GM10266 (cell line): ENCODE results near the gene LTA4H.

Experiments used
- DNase-seq: peaks from one replicate; pipeline ENCODE4 v3.0.0; 2012; ENCODE audit errors: extremely low spot score
- TF ChIP-seq, protein P1 (sequence below): IDR thresholded peaks from 2 replicates; pipeline ENCODE4 v1.5.1; 2012; ENCODE audit warnings: mild to moderate bottlenecking, low read depth; ENCODE audit not compliant: control insufficient read depth, insufficient read depth; ENCODE audit errors: missing control alignments

The LTA4H gene

DNA sequence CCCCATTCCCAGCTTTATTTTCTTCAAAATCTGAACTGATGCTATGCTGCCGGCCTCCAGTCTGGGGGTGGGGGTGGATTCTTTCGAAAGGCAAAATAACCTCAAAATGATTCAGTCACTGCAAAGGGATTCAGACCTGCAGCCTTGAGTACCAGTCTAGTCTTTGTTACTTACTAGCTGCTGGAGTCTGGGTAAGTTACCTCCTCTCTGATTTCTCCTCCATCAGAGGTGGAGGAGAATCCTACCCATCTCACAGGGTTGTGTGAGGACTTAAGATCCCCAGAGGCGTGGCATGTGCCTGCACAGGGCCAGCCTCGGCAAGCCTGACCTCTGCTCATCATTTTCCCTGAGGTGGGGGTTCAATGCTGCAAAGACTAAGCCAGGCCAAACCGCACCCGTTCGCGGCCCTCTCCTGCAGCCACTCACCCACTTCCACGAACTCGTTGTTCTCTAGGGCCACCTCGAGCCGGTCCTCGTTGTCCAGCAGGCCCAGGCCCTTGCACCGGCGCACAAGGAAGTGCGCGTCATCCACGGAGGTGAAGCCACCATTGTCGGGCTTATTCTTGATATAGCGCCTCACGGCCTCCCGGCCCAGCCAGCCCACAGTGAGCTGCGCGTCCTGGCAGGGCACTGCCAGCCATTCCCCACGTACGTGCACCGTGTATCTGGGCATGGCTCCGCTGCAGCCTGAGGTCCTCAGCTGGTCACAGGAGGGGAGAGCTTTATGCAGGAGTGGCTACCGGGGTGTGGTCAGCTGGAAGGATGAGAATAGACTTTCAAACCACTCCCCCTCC, 40.0 kb downstream of the LTA4H start:
- no peak for DNase-seq
- TF ChIP-seq, protein P1, sequence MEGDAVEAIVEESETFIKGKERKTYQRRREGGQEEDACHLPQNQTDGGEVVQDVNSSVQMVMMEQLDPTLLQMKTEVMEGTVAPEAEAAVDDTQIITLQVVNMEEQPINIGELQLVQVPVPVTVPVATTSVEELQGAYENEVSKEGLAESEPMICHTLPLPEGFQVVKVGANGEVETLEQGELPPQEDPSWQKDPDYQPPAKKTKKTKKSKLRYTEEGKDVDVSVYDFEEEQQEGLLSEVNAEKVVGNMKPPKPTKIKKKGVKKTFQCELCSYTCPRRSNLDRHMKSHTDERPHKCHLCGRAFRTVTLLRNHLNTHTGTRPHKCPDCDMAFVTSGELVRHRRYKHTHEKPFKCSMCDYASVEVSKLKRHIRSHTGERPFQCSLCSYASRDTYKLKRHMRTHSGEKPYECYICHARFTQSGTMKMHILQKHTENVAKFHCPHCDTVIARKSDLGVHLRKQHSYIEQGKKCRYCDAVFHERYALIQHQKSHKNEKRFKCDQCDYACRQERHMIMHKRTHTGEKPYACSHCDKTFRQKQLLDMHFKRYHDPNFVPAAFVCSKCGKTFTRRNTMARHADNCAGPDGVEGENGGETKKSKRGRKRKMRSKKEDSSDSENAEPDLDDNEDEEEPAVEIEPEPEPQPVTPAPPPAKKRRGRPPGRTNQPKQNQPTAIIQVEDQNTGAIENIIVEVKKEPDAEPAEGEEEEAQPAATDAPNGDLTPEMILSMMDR: no peak

DNA sequence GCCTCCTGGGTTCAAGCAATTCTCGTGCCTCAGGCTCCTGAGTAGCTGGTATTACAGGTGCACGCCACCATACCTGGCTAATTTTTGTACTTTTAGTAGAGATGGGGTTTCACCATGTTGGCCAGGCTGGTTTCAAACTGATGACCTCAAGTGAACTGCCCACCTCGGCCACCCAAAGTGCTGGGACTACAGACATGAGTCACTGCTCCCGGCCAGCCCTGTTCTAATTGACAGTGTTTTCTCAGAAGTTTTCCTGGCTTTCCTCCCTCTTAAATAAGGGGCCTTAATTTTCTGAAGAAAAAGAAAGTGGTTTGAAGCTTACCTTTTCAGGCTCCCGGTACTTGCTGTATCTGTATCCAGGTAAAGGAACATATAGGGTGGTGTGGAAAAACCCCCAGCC, 40.9 kb downstream of the LTA4H start:
- TF ChIP-seq, protein P1: no peak
- no peak for DNase-seq

DNA sequence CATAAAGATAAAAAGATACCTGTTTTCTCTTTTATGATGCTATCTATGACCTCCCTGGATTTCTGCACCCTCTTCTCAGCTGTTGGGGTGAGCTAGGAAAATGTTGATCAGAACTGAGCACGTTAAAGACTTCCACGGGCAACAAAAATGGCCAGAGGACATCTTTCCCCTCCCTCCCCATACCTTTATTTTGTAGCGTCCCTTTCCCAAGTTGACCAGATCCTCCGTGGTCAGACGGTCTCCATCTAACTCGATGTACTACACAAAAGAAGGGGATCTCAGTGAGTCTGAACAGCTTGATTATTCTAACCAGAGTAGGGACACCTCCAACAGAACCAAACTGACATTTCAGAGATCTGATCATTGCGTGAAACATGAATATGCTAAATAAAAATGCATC, 41.5 kb downstream of the LTA4H start:
- TF ChIP-seq, protein P1: no peak
- DNase-seq: no peak

DNA sequence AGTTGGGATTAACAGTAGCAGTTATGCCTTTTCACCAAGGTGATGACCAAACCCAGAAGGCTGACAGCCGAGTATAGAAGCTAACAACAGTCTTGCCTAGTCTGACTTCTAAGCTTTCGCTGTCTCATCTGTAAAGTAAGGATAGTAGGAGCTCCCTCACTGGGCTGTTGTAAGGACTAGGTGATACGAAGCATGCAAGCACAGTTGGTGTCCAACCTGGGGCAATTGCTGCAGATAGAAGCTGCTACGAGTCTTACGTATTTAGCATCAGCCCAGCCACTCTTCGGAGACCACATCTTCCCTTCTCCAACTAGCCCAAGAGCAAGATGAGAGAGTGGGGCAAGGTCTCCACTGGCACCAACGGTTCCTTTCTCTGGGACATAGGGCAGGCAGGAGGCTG, 45.3 kb downstream of the LTA4H start:
- no peak for DNase-seq
- TF ChIP-seq, protein P1: no peak

DNA sequence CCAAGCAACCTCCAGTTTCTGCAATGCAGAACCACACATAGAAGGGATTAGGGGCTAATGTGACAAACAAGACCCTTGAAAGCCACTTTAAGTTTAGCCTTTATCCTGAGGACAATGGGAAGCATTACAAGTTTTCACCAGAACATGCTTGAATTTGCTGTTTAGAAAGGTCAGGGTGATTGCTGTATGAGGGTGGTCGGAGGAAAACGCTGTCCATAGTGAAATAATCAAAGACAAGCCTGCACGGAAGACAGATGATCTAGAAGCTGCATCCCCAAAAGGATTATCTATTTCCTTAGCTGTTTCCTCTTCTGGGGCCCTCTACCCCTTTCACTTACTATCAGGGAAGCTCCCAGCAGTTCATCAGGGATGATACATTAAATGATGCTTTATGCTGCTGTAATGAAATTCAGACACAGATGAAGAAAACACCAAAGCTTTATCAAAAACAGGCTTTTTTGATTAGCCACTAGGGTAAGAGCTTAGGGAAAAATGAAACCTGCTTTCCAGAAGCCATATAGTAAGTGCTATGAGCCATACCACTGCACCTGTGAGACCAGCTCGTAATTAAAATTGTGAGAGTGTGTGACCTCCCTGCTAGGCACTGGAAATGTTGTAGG, 45.8 kb downstream of the LTA4H start:
- no peak for DNase-seq
- TF ChIP-seq, protein P1: no peak

DNA sequence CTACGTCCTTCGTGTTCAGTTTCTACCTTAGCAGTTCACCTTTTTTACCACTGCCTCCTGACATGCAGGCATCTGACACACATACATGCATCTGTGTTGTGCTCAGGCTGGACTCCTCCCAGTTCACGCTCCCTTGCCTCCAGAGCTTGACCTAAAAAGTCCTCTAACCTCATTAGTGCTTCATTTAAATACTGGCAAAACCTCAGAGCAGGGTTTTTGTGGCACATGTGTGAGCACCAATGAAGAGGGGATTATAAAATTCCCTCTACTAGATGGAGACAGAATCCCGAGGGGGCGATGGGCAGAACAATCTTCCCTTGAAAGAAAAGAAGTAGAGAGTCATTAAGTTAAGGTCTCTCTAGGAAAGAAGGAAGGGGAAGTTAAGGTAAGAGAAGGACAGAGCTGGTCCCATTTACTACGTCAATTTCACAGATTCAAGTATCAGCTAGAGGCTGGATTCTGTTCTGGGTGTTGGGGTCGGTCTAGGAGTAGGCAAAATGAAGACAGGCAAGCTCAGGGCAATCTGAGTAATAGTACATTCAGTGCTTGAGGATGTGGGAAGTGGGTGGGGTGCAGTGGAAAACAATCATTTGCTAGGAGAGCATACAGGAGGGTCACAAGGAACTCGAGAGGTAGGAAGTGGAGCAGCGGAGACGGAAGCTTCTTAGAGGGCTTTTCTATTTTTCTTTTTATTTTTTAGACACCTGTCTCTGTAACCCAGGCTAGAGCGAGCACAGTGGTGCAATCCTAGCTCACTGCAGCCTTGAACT, 46.7 kb downstream of the LTA4H start:
- DNase-seq: no peak
- TF ChIP-seq, protein P1: no peak
